Kidney capillary endothelial cell (primary cell): Measurements from ENCODE around the gene OR5A1.

Experiments used
- DNase-seq: peaks from one replicate; pipeline ENCODE4 v3.0.0-alpha.2; 2018; ENCODE audit warnings: low spot score

Gene OR5A1

GRCh38 chr11:59479906-59480305 is 43.6 kb downstream of the OR5A1 start:
- DNase-seq = no peak

DNA sequence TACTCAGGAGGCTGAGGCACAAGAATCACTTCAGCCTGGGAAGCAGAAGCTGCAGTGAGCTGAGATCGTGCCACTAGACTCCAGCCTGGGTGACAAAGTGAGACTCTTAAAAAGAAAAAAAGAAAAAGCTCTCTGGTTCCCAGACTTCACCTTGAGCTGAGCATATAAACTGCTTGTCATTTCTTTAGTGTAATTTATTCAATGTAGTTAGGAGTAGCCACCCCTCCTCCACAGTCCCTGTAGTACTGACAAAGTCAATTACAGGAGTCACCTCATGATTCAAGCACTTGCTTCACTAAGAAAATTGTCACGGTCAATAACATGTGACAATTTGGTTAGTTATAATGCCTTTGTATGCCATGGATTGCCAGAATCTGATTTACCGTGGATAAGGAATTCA is 44.1 kb downstream of the OR5A1 start:
- no peak for DNase-seq
